LNCAP (cell line): Measurements from ENCODE around the gene MDH1.

Source experiments
- TF ChIP-seq, protein P1 (sequence below): fragments of 450-650 bp; IDR thresholded peaks from 2 replicates; pipeline ENCODE4 v1.5.1; 2017; ENCODE audit warnings: mild to moderate bottlenecking

The MDH1 gene

DNA sequence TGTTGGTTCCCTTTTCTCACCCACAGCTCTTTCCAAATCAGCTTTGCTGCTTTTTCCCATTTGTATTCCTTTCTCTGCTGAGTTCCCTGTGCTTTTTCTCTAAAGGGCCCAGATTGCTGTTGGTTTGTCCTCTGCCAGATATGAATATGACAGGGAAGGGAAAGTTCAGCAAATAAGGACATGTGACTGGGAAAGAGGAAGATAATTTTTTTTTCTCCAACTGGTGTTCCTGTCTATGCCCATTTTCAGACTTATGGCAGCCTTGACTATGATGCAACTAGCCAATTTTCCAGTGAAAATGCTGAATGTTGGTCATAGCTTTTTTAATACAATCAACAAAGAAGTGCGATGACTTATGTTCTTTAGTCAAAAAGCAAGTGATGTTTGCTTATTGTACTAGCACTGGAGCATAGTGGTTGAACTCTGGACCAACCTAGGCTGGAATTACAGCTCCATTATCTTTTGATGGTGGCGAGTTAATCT is 7.7 kb downstream of the MDH1 start:
- TF ChIP-seq, protein P1, sequence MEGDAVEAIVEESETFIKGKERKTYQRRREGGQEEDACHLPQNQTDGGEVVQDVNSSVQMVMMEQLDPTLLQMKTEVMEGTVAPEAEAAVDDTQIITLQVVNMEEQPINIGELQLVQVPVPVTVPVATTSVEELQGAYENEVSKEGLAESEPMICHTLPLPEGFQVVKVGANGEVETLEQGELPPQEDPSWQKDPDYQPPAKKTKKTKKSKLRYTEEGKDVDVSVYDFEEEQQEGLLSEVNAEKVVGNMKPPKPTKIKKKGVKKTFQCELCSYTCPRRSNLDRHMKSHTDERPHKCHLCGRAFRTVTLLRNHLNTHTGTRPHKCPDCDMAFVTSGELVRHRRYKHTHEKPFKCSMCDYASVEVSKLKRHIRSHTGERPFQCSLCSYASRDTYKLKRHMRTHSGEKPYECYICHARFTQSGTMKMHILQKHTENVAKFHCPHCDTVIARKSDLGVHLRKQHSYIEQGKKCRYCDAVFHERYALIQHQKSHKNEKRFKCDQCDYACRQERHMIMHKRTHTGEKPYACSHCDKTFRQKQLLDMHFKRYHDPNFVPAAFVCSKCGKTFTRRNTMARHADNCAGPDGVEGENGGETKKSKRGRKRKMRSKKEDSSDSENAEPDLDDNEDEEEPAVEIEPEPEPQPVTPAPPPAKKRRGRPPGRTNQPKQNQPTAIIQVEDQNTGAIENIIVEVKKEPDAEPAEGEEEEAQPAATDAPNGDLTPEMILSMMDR: no peak

DNA sequence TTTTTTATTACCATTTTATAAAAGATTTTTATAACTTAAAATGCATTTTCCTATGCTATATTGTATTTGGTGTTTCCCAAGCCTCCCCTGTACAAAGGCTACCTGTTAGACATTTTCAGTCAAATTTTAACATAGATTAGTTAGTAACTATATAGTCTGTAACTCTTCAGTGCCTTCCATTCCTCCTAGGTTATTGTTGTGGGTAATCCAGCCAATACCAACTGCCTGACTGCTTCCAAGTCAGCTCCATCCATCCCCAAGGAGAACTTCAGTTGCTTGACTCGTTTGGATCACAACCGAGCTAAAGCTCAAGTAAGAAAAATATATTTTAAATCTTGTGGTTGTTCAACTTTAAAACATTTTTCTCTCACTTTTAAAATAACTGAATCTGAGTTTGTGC is 10.2 kb downstream of the MDH1 start:
- TF ChIP-seq, protein P1: no peak

DNA sequence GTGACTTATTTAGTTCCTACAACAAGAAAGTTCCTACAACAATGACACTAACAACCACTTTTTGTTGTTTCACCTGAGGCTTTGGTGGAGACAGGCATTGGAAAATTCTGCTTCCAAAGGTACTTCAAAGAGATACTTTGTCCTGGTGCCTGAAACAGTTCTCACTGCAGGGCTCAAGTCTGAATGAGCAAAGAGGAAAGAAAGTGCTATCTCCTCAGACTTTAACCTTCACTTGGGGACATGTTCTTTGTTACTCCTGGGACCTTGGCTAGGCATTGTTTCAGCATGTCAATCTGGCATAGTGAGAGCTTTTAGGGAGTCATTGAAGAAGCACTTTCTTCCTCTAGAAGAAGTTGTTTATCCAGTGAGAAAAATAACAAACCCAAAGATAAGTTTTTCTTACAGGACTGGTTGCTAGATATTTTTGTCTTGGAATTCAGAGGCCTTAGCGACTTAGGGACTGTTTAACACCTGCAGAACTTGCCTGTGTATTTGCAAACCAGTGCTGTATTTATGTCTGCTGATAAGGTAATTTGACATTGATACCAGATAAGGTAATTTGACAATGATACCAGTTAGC is 12.2 kb downstream of the MDH1 start:
- TF ChIP-seq, protein P1: no peak

DNA sequence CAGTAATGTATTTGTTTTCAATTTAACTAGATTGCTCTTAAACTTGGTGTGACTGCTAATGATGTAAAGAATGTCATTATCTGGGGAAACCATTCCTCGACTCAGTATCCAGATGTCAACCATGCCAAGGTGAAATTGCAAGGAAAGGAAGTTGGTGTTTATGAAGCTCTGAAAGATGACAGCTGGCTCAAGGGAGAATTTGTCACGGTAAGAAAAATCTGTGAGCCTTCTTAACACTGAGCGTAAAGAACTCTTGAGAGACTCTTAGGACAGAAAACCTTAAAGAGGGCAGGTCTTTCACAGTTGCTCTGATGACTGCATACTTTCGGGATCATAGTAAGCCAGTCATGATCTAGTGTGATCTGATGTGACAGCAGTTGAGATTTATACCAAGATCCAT is 15.9 kb downstream of the MDH1 start:
- TF ChIP-seq, protein P1: no peak

DNA sequence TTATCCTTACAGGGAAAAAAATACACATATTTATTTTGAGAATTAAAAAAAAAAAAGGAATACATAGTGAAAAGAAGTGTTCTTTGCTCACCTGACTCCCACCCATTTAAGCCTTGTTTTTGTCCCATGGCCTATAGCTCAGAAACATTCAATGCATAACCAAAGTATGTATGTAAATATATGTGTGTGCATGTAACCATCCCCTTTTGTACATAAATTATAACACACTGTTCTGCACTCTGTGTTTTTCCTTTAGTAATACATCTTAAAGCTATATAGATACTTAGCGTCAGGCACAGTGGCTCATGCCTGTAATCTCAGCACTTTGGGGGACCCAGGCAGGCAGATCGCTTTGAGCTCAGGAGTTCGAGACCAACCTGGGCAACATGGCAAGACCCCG is 21.8 kb downstream of the MDH1 start:
- TF ChIP-seq, protein P1: no peak

DNA sequence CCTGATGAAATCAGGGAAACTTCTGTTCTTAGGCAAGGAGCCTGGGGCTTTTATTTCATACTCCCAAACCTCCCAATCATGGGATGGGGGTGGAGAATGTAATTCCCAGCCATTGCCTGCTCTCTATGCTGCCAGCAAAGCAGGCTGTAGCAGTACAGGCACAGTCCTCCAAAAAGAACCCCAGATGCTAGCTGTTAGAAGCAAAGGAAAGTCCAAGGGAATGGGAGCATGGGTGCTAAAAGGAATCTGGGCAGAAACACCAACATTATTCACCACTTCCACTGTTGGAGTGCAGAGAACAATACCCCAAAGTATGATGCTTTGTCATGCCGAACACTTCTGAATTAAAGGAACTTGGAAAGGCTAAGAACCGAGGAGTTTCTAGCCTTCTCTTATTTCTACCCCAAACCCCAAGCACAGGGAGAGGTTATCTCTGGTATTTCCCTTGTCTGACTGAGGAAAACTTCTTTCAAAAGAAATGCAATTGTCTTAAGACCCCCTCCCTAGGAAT is 24.7 kb downstream of the MDH1 start:
- TF ChIP-seq, protein P1: no peak

DNA sequence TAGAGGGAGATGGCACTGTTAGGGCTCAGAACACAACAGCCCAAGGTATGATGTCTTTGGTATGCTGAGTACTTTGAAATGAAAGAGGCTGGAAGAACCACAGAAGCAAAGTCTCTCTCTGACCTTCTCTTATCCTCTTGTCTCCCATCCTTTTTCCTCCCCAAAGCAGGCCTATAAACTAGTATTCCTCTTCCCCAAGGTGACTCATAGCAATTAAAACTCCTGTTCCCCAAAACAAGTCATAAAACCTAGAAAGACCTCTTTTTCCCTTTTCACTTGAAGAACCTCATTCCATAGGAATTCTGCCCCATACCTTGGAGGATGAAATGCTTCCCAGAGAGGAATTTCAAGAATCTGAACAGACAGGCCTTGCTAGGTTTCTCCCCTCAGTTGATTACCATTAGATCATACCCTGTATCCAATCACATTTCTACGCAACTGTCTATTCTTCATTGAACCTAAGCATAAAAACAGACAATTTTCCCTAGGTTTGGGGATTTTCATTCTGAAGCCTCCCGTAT is 25.7 kb downstream of the MDH1 start:
- TF ChIP-seq, protein P1: no peak
